Stimulated activated CD8-positive, alpha-beta memory T cell treated with anti-CD3 and anti-CD28 coated beads, Interleukin-4, amount 100 ng/mL, for 48 hours (primary cell): ENCODE measurements around the gene HMSD.

Experiments
- DNase-seq: peaks from one replicate; pipeline ENCODE4 v3.0.0-alpha.2; 2020

Gene HMSD

GRCh38 chr18:63997041-63997440 lies 47.9 kb downstream of the HMSD start:
- no peak for DNase-seq

GRCh38 chr18:63997606-63998005 lies 48.5 kb downstream of the HMSD start:
- no peak for DNase-seq

GRCh38 chr18:63999871-64000270 lies 50.8 kb downstream of the HMSD start:
- DNase-seq: no peak

- no peak for DNase-seq
Observed at GRCh38 chr18:64002581-64002980, 53.5 kb downstream of the HMSD start.

- no peak for DNase-seq
Observed at GRCh38 chr18:64009305-64009704, 60.2 kb downstream of the HMSD start.
